ENCODE data around the gene RER1.

The RER1 gene

GRCh38 chr1:2411801-2412394 lies 20.3 kb downstream of the RER1 start:
- H3K27me3 ChIP-seq (ENCODE audit: insufficient read depth, low read depth), result peaks cover 22% of the 10 kb centered on the region
- H3K27ac ChIP-seq, result peak overlapping the region; percentile 42
- TF ChIP-seq CTCF (conservative IDR thresholded peaks at IDR 0.05; ENCODE audit: low read depth, low read length), result no peak
- no peak overlapping the region for H3K4me3 ChIP-seq (IDR thresholded peaks at IDR 0.05; ENCODE audit: insufficient read depth, low read depth, low read length)
- H3K79me2 ChIP-seq (ENCODE audit: insufficient read depth, low read depth), result 0 out of 2 replicates have a peak, but pooled peaks cover 5% of the 10 kb centered on the region
- H3K4me2 ChIP-seq, result peak overlapping the region; percentile 92
- no peaks in the 10 kb centered on the region for H4K20me1 ChIP-seq (ENCODE audit: insufficient read depth)
- H3K36me3 ChIP-seq (ENCODE audit: insufficient read depth), result no peaks in the 10 kb centered on the region
- H3K9ac ChIP-seq, result peak overlapping the region; percentile 81
- H2AFZ ChIP-seq (ENCODE audit: low read depth), result peak overlapping the region; percentile 71
- peaks cover 25% of the 10 kb centered on the region for H3K4me1 ChIP-seq (ENCODE audit: low read depth, poor library complexity, severe bottlenecking)

- TF ChIP-seq CTCF (conservative IDR thresholded peaks at IDR 0.05; ENCODE audit: low read depth, low read length), result no peak
- H2AFZ ChIP-seq (ENCODE audit: low read depth), result peak within 1 kb of the TSS; percentile 83
Measured at GRCh38 chr1:2412395-2412772, 20.7 kb downstream of the RER1 start, which contains the start of gene PEX10. PEX10 (minus strand) TSS chr1:2412564; CDS start chr1:2412502, 62 bp downstream.

GRCh38 chr1:2412773-2413494 lies 21.3 kb downstream of the RER1 start:
- peak overlapping the region; percentile 89 for H3K4me2 ChIP-seq
- H3K36me3 ChIP-seq (ENCODE audit: insufficient read depth), result no peaks in the 10 kb centered on the region
- TF ChIP-seq CTCF (conservative IDR thresholded peaks at IDR 0.05; ENCODE audit: low read depth, low read length), result no peak
- H3K79me2 ChIP-seq (ENCODE audit: insufficient read depth, low read depth), result 0 out of 2 replicates have a peak, but pooled peaks cover 5% of the 10 kb centered on the region
- H3K4me3 ChIP-seq (IDR thresholded peaks at IDR 0.05; ENCODE audit: insufficient read depth, low read depth, low read length), result peak overlapping the region; percentile 39
- H3K27me3 ChIP-seq (ENCODE audit: insufficient read depth, low read depth), result peaks cover 32% of the 10 kb centered on the region
- H2AFZ ChIP-seq (ENCODE audit: low read depth), result peak overlapping the region; percentile 83
- peak overlapping the region; percentile 55 for H3K27ac ChIP-seq
- peaks cover 25% of the 10 kb centered on the region for H3K4me1 ChIP-seq (ENCODE audit: low read depth, poor library complexity, severe bottlenecking)
- H3K9ac ChIP-seq, result peak overlapping the region; percentile 81
- no peaks in the 10 kb centered on the region for H4K20me1 ChIP-seq (ENCODE audit: insufficient read depth)

More at GRCh38 chr1:2412395-2412772, 20.7 kb downstream of the RER1 start, which contains the start of gene PEX10:
- Histone ChIP-seq H3K36me3 (ENCODE audit: insufficient read depth) (no peaks in the 10 kb centered on the region), H3K27me3 (ENCODE audit: insufficient read depth, low read depth) (peaks cover 27% of the 10 kb centered on the region), H3K9ac (peak within 1 kb of the TSS; percentile 81), H3K4me1 (ENCODE audit: low read depth, poor library complexity, severe bottlenecking) (peaks cover 25% of the 10 kb centered on the region), H3K27ac (peak within 1 kb of the TSS; percentile 55), H3K79me2 (ENCODE audit: insufficient read depth, low read depth) (0 out of 2 replicates have a peak, but pooled peaks cover 5% of the 10 kb centered on the region), H3K4me2 (peak within 1 kb of the TSS; percentile 92), H3K4me3 (IDR thresholded peaks at IDR 0.05; ENCODE audit: insufficient read depth, low read depth, low read length) (peak within 1 kb of the TSS; percentile 39), H4K20me1 (ENCODE audit: insufficient read depth) (no peaks in the 10 kb centered on the region)

GRCh38 chr1:2413495-2414296 lies 22.1 kb downstream of the RER1 start:
- H4K20me1 ChIP-seq (ENCODE audit: insufficient read depth), result no peaks in the 10 kb centered on the region
- H2AFZ ChIP-seq (ENCODE audit: low read depth), result peak overlapping the region; percentile 83
- H3K9ac ChIP-seq, result peak overlapping the region; percentile 81
- H3K4me2 ChIP-seq, result peak overlapping the region; percentile 89
- peaks cover 25% of the 10 kb centered on the region for H3K4me1 ChIP-seq (ENCODE audit: low read depth, poor library complexity, severe bottlenecking)
- no peaks in the 10 kb centered on the region for H3K36me3 ChIP-seq (ENCODE audit: insufficient read depth)
- H3K27me3 ChIP-seq (ENCODE audit: insufficient read depth, low read depth), result peaks cover 40% of the 10 kb centered on the region
- H3K4me3 ChIP-seq (IDR thresholded peaks at IDR 0.05; ENCODE audit: insufficient read depth, low read depth, low read length), result peak overlapping the region; percentile 39
- H3K27ac ChIP-seq, result no peak overlapping the region
- H3K79me2 ChIP-seq (ENCODE audit: insufficient read depth, low read depth), result 0 out of 2 replicates have a peak, but pooled peaks cover 5% of the 10 kb centered on the region
- no peak for TF ChIP-seq CTCF (conservative IDR thresholded peaks at IDR 0.05; ENCODE audit: low read depth, low read length)
